Transverse colon (tissue), 4 donors: ENCODE measurements around the gene MYF5. TPM values are rescaled to one million over a fixed set of nuclear protein-coding genes. Genes with fewer than 3 reads are reported as not detected.

Experiments
- DNase-seq: peaks from one replicate; pipeline ENCODE4 v3.0.0-alpha.2; 2019
- H3K27ac ChIP-seq, 4 donors: fragments of 200-600 bp; sonication (generic); 2 replicates each; pipeline ENCODE4 v1.5.1; 2016 to 2018; ENCODE audit warnings: inconsistent platforms in 4 of 4
- H3K27me3 ChIP-seq: fragments of 200-600 bp; sonication (generic); 2 replicates; pipeline ENCODE4 v1.5.1; 2017; ENCODE audit warnings: inconsistent platforms
- H3K36me3 ChIP-seq, 4 donors: fragments of 200-600 bp; sonication (generic); 2 replicates each; pipeline ENCODE4 v1.5.1; 2017 to 2019; ENCODE audit warnings: inconsistent platforms in 4 of 4
- H3K4me1 ChIP-seq, 4 donors: fragments of 200-600 bp; sonication (generic); 2 replicates each; pipeline ENCODE4 v1.5.1; 2017 to 2020; ENCODE audit warnings: inconsistent platforms in 4 of 4
- H3K4me3 ChIP-seq, 4 donors: fragments of 200-600 bp; sonication (generic); 1 replicate in 1 of 4; 2 replicates in 3 of 4; pipeline versions ENCODE4 v1.5.1 to v1.6.1; 2017 to 2019; ENCODE audit warnings: inconsistent platforms in 4 of 4
- H3K9me3 ChIP-seq, 2 donors: fragments of 200-600 bp; sonication (generic); 2 replicates each; pipeline ENCODE4 v1.5.1; 2017 to 2019; ENCODE audit warnings: inconsistent platforms in 2 of 2
- EP300 ChIP-seq: sonication (generic); formaldehyde crosslinking; IDR thresholded peaks from one replicate; pipeline ENCODE4 v1.6.1; 2017; ENCODE audit warnings: antibody characterized with exemption, low read depth
- POLR2A ChIP-seq: fragments of 450-650 bp; IDR thresholded peaks from one replicate; pipeline ENCODE4 v1.6.1; 2016; ENCODE audit warnings: antibody characterized with exemption, mild to moderate bottlenecking, moderate library complexity
- POLR2AphosphoS5 ChIP-seq, 3 donors: sonication (generic); formaldehyde crosslinking; IDR thresholded peaks; one replicate each; pipeline ENCODE4 v1.6.1; 2016; ENCODE audit warnings: antibody characterized with exemption in 3 of 3
- WGBS, 2 donors: methylation state at CpG; one replicate each; pipeline ENCODE4 v1.1.5; 2018; ENCODE audit warnings: low coverage in 1 of 2; 5-methylcytosine and 5-hydroxymethylcytosine counted together
- in situ Hi-C, 4 donors: fragments of 200-750 bp; cut with MboI; loops; one replicate each; pipeline versions ENCODE4 v1.15.0 to v1.15.1; 2017; ENCODE audit warnings: low sequenced_read_pairs in 3 of 4, low pct_ligation_motif_present in 1 of 4, low pct_unique_long_range_greater_than_20kb in 1 of 4
- intact Hi-C: fragments of 100-400 bp; cut with DNase I; formaldehyde crosslinking; loops from one replicate; pipeline ENCODE4 v1.15.1; 2023; ENCODE audit warnings: low total_unique reads
- total RNA-seq, 4 donors: library from RNA; depleted of rRNA; stranded (reverse); fragments of >200 nt; gene quantifications; one replicate each; pipeline ENCODE4 v1.1.0, GENCODE V29; 2016
- TF ChIP-seq, protein P1 (sequence below), 5 experiments: fragments of 200-600 bp in 3 of 5; fragments of 450-650 bp in 2 of 5; sonication (generic) in 3 of 5; IDR thresholded peaks; 1 replicate in 2 of 5; 2 replicates in 3 of 5; pipeline ENCODE4 v1.5.1; 2016 to 2017; ENCODE audit warnings: antibody characterized with exemption in 5 of 5, inconsistent platforms in 3 of 5, mild to moderate bottlenecking in 2 of 5, moderate library complexity in 1 of 5

The MYF5 gene
- total RNA-seq, 4 donors from 2014 or later = not detected

- DNase-seq = no peak
- no peak for TF ChIP-seq POLR2AphosphoS5 (IDR thresholded peaks at IDR 0.05)
- TF ChIP-seq, protein P1, sequence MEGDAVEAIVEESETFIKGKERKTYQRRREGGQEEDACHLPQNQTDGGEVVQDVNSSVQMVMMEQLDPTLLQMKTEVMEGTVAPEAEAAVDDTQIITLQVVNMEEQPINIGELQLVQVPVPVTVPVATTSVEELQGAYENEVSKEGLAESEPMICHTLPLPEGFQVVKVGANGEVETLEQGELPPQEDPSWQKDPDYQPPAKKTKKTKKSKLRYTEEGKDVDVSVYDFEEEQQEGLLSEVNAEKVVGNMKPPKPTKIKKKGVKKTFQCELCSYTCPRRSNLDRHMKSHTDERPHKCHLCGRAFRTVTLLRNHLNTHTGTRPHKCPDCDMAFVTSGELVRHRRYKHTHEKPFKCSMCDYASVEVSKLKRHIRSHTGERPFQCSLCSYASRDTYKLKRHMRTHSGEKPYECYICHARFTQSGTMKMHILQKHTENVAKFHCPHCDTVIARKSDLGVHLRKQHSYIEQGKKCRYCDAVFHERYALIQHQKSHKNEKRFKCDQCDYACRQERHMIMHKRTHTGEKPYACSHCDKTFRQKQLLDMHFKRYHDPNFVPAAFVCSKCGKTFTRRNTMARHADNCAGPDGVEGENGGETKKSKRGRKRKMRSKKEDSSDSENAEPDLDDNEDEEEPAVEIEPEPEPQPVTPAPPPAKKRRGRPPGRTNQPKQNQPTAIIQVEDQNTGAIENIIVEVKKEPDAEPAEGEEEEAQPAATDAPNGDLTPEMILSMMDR (IDR thresholded peaks at IDR 0.05) = no peak
- no peaks in the 10 kb centered on the region for H3K36me3 ChIP-seq
- H3K27ac ChIP-seq = no peak overlapping the region
- H3K27me3 ChIP-seq = peaks cover 85% of the 10 kb centered on the region
- in situ Hi-C loops = no loop called here
- intact Hi-C loops = no loop called here
- no peak overlapping the region for H3K4me3 ChIP-seq
- H3K4me1 ChIP-seq = no peaks in the 10 kb centered on the region
- H3K9me3 ChIP-seq = no peaks in the 10 kb centered on the region
- WGBS, 2 donors = 33 to 42% methylated on average over 1 of the region's 1 CpG
These were observed 4.8 kb upstream of the MYF5 start for GRCh38 chr12:80711866-80712265.

- in situ Hi-C loops (no loop called here), intact Hi-C loops (no loop called here)
- no peaks in the 10 kb centered on the region for H3K9me3 ChIP-seq
- TF ChIP-seq POLR2A (no peak), EP300 (no peak), POLR2AphosphoS5 (IDR thresholded peaks at IDR 0.05) (no peak)
- TF ChIP-seq, protein P1 (IDR thresholded peaks at IDR 0.05) = no peak
- H3K27ac ChIP-seq = no peak overlapping the region
- no peak for DNase-seq
- H3K36me3 ChIP-seq = no peaks in the 10 kb centered on the region
- H3K4me3 ChIP-seq = no peak overlapping the region
- H3K27me3 ChIP-seq = peaks cover 88% of the 10 kb centered on the region
- no peaks in the 10 kb centered on the region for H3K4me1 ChIP-seq
These were observed 3.8 kb upstream of the MYF5 start for GRCh38 chr12:80712866-80713265.

DNA sequence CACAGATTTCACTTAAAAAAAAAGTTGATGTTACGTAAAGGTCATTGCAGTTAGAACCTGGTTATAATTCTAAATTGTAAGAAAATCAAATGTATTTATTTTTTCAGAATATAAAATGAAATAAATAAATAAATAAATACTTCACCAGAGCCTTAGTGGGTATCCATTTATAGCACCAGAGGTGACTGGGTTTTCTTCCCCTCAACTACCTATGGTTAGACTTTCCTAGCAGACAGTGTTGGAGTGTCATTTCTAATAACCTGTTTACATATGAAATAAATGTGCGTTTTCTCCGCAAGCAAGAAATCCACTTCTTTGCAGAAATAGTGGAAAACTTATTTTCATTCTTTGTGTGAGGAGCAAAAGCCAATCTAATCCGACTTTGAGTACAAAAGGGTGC is 3.3 kb upstream of the MYF5 start:
- WGBS, 2 donors = 57 to 58% methylated on average over 4 of the region's 4 CpGs
- Histone ChIP-seq H3K4me3 (no peak overlapping the region), H3K4me1 (no peaks in the 10 kb centered on the region), H3K9me3 (no peaks in the 10 kb centered on the region), H3K27ac (no peak overlapping the region), H3K27me3 (peaks cover 83% of the 10 kb centered on the region), H3K36me3 (no peaks in the 10 kb centered on the region)
- no peak for DNase-seq
- in situ Hi-C loops (no loop called here), intact Hi-C loops (no loop called here)
- TF ChIP-seq EP300 = no peak
- TF ChIP-seq, protein P1 (IDR thresholded peaks at IDR 0.05) = no peak
- no peak for TF ChIP-seq POLR2AphosphoS5 (IDR thresholded peaks at IDR 0.05)
- TF ChIP-seq POLR2A = no peak

DNA sequence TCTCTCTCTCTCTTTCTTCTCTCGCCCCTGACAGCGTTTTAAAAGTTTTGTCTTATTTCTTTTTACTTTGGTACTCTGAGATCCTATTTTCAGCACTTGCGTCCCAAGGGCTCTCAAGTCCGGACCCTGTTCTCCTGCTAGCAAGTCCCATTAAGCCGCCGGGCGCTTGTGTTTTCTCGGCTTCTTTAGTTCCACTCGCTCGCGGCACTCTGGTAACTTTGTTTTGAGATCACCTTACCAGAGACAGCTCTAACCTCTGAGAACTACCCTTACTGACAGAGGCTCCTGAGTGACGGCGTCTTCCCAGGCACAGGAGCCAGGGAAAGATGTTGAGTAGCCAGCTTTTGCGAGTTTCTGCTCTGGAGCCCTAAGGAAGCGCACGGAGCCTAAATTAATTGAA is 2.7 kb upstream of the MYF5 start:
- no peak overlapping the region for H3K4me3 ChIP-seq
- intact Hi-C loops = no loop called here
- no peak overlapping the region for H3K27ac ChIP-seq
- H3K4me1 ChIP-seq = no peaks in the 10 kb centered on the region
- H3K27me3 ChIP-seq = peaks cover 77% of the 10 kb centered on the region
- TF ChIP-seq, protein P1 (IDR thresholded peaks at IDR 0.05) = no peak
- TF ChIP-seq POLR2A (no peak), POLR2AphosphoS5 (IDR thresholded peaks at IDR 0.05) (no peak), EP300 (no peak)
- H3K9me3 ChIP-seq = no peaks in the 10 kb centered on the region
- H3K36me3 ChIP-seq = no peaks in the 10 kb centered on the region
- 19 to 23% methylated on average over 5 to 16 of the region's 16 CpGs for WGBS, 2 donors
- no peak for DNase-seq
- in situ Hi-C loops = no loop called here
